IMR-90 (cell line): ENCODE data around the gene ADAMTS6. TPM values are rescaled to one million over a fixed set of nuclear protein-coding genes. Genes with fewer than 3 reads are reported as not detected.

Source experiments
- ATAC-seq: fragments of 200-7000 bp; cut with Tn5 transposase; 2 replicates; pipeline ENCODE4 v1.9.1; 2020; ENCODE audit warnings: low read depth, mild to moderate bottlenecking, moderate library complexity
- BruUV-seq: library from RNA; stranded (reverse); fragments of 400-500 nt; replicated peaks from 2 replicates; lab custom pipeline; 2021; lab: Mats Ljungman, UMichigan
- CTCF ChIA-PET: fragments of 300-600 bp; formaldehyde crosslinking; extraction: SDS; loops from one replicate; lab custom pipeline; 2021; ENCODE audit warnings: antibody characterized with exemption; lab: Yijun Ruan, JAX
- POLR2A ChIA-PET: fragments of 300-600 bp; sonication (Branson Sonifier 250); formaldehyde crosslinking; loops from one replicate; lab custom pipeline; 2022; ENCODE audit warnings: antibody characterized with exemption; ENCODE audit not compliant: unreplicated experiment; lab: Charles Lee
- DNase-seq: peaks from one replicate; pipeline ENCODE4 v3.0.0; 2013
- H2AFZ ChIP-seq: replicated peaks from 2 replicates; pipeline ENCODE3; 2013; ENCODE audit warnings: low read length, mild to moderate bottlenecking; ENCODE audit not compliant: poor library complexity
- H2AK5ac ChIP-seq: 2 replicates; pipeline ENCODE4 v1.6.1; 2013; ENCODE audit warnings: low read depth, low read length, inconsistent platforms
- H2AK9ac ChIP-seq: replicated peaks from 2 replicates; pipeline ENCODE3; 2013; ENCODE audit warnings: mild to moderate bottlenecking, low read depth, low read length, moderate library complexity; ENCODE audit not compliant: poor library complexity
- H2BK120ac ChIP-seq: 2 replicates; pipeline ENCODE4 v1.6.1; 2013; ENCODE audit warnings: low read depth, low read length, inconsistent platforms
- H2BK15ac ChIP-seq: 3 replicates; pipeline ENCODE4 v1.6.1; 2013; ENCODE audit warnings: low read depth, low read length, inconsistent platforms
- H2BK20ac ChIP-seq: 2 replicates; pipeline ENCODE4 v1.6.1; 2013; ENCODE audit warnings: low read depth, mild to moderate bottlenecking, inconsistent platforms, low read length, moderate library complexity
- H2BK5ac ChIP-seq: 2 replicates; pipeline ENCODE4 v1.6.1; 2013; ENCODE audit warnings: mild to moderate bottlenecking, low read depth, low read length, inconsistent platforms; ENCODE audit not compliant: poor library complexity, severe bottlenecking
- H3K14ac ChIP-seq: replicated peaks from 2 replicates; pipeline ENCODE4 v1.6.1; 2013; ENCODE audit warnings: low read depth, low read length, inconsistent platforms
- H3K18ac ChIP-seq: 2 replicates; pipeline ENCODE4 v1.6.1; 2013; ENCODE audit warnings: low read depth, low read length, control low read depth
- H3K23ac ChIP-seq: 2 replicates; pipeline ENCODE4 v1.6.1; 2013; ENCODE audit warnings: low read depth, low read length, inconsistent platforms
- H3K27ac ChIP-seq: 2 replicates; pipeline ENCODE4 v1.5.1; 2013; ENCODE audit warnings: mild to moderate bottlenecking, control low read depth, low read length; ENCODE audit not compliant: insufficient read depth
- H3K27me3 ChIP-seq: 2 replicates; pipeline ENCODE4 v1.6.1; 2013; ENCODE audit warnings: low read length; ENCODE audit not compliant: control insufficient read depth, insufficient read depth
- H3K36me3 ChIP-seq: 2 replicates; pipeline ENCODE4 v1.6.1; 2013; ENCODE audit warnings: low read length, mixed read lengths; ENCODE audit not compliant: control insufficient read depth, insufficient read depth
- H3K4ac ChIP-seq: 2 replicates; pipeline ENCODE4 v1.6.1; 2013; ENCODE audit warnings: low read depth, low read length, inconsistent platforms
- H3K4me1 ChIP-seq: 2 replicates; pipeline ENCODE4 v1.6.1; 2013; ENCODE audit warnings: low read length, mixed read lengths; ENCODE audit not compliant: control insufficient read depth, insufficient read depth
- H3K4me2 ChIP-seq: 2 replicates; pipeline ENCODE4 v1.6.1; 2013; ENCODE audit warnings: low read depth, mild to moderate bottlenecking, control low read depth, low read length, moderate library complexity
- H3K4me3 ChIP-seq: 2 replicates; pipeline ENCODE4 v1.5.1; 2013; ENCODE audit warnings: low read depth, mild to moderate bottlenecking, control low read depth, low read length, moderate library complexity; ENCODE audit not compliant: insufficient read depth
- H3K56ac ChIP-seq: 2 replicates; pipeline ENCODE4 v1.6.1; 2013; ENCODE audit warnings: low read length, inconsistent platforms; ENCODE audit not compliant: insufficient read depth; ENCODE audit errors: extremely low read depth
- H3K79me1 ChIP-seq, 2 experiments: 2 replicates each; pipeline ENCODE4 v1.6.1; 2013; ENCODE audit warnings: low read length in 2 of 2, inconsistent platforms in 1 of 2, low read depth in 1 of 2
- H3K9ac ChIP-seq: 2 replicates; pipeline ENCODE4 v1.6.1; 2013; ENCODE audit warnings: low read depth, low read length, control low read depth
- H3K9me1 ChIP-seq: 2 replicates; pipeline ENCODE4 v1.6.1; 2013; ENCODE audit warnings: low read length, inconsistent platforms; ENCODE audit not compliant: insufficient read depth
- H3K9me3 ChIP-seq: 2 replicates; pipeline ENCODE4 v1.6.1; 2013; ENCODE audit warnings: low read length; ENCODE audit not compliant: control insufficient read depth, insufficient read depth
- H4K20me1 ChIP-seq: 2 replicates; pipeline ENCODE4 v1.6.1; 2013; ENCODE audit warnings: low read length, inconsistent platforms; ENCODE audit not compliant: insufficient read depth
- H4K5ac ChIP-seq: 2 replicates; pipeline ENCODE4 v1.6.1; 2013; ENCODE audit warnings: mild to moderate bottlenecking, low read depth, low read length, control low read depth
- H4K8ac ChIP-seq, 2 experiments: 2 replicates each; pipeline ENCODE4 v1.6.1; 2013; ENCODE audit warnings: low read depth in 2 of 2, low read length in 2 of 2, control low read depth in 1 of 2, inconsistent platforms in 1 of 2
- H4K91ac ChIP-seq: 2 replicates; pipeline ENCODE4 v1.6.1; 2013; ENCODE audit warnings: low read depth, low read length, inconsistent platforms; ENCODE audit not compliant: insufficient read depth
- BHLHE40 ChIP-seq: fragments of 150-350 bp; IDR thresholded peaks from 2 replicates; pipeline ENCODE4 v1.6.1; 2016; ENCODE audit warnings: mild to moderate bottlenecking, low read depth, low read length
- CEBPB ChIP-seq: IDR thresholded peaks from 2 replicates; pipeline ENCODE4 v1.6.1; 2012; ENCODE audit warnings: low read depth, low read length, improper control_type of control experiment
- CHD1 ChIP-seq: IDR thresholded peaks from 2 replicates; pipeline ENCODE4 v1.6.1; 2012; ENCODE audit warnings: low read depth, low read length, improper control_type of control experiment
- ELK1 ChIP-seq: fragments of 150-350 bp; IDR thresholded peaks from 2 replicates; pipeline ENCODE4 v1.6.1; 2016; ENCODE audit warnings: low read depth, mild to moderate bottlenecking, low read length, moderate library complexity, borderline replicate concordance
- FOS ChIP-seq: fragments of 150-350 bp; IDR thresholded peaks from 2 replicates; pipeline ENCODE4 v1.6.1; 2016; ENCODE audit warnings: low read depth, low read length
- MAFK ChIP-seq: IDR thresholded peaks from 2 replicates; pipeline ENCODE4 v1.6.1; 2012; ENCODE audit warnings: low read depth, low read length, improper control_type of control experiment
- MAZ ChIP-seq: IDR thresholded peaks from 2 replicates; pipeline ENCODE4 v1.6.1; 2012; ENCODE audit warnings: low read depth, mild to moderate bottlenecking, low read length, improper control_type of control experiment, moderate library complexity, borderline replicate concordance
- POLR2A ChIP-seq: IDR thresholded peaks from 2 replicates; pipeline ENCODE4 v1.6.1; 2012; ENCODE audit warnings: mild to moderate bottlenecking, low read depth, low read length
- RAD21 ChIP-seq: IDR thresholded peaks from 2 replicates; pipeline ENCODE4 v1.6.1; 2012; ENCODE audit warnings: low read length, improper control_type of control experiment
- RFX5 ChIP-seq: IDR thresholded peaks from 2 replicates; pipeline ENCODE4 v1.8.0; 2012; ENCODE audit warnings: low read depth, mild to moderate bottlenecking, low read length, moderate library complexity
- SMC3 ChIP-seq: fragments of 150-350 bp; IDR thresholded peaks from 2 replicates; pipeline ENCODE4 v1.6.1; 2016; ENCODE audit warnings: low read depth, mild to moderate bottlenecking, antibody characterized with exemption, low read length, moderate library complexity
- WGBS, 2 experiments: methylation state at CpG; one replicate each; pipeline versions ENCODE4 v1.1.5 to v1.1.7; 2013; ENCODE audit warnings: missing lambda C conversion rate in 2 of 2; ENCODE audit not compliant: insufficient read length in 1 of 2; ENCODE audit errors: extremely low coverage in 2 of 2; 5-methylcytosine and 5-hydroxymethylcytosine counted together
- dilution Hi-C: fragments of 300-500 bp; cut with HindIII; formaldehyde crosslinking; loops from one replicate; pipeline ENCODE4 v1.14.3; 2018; ENCODE audit warnings: low sequenced_read_pairs; ENCODE audit not compliant: unreplicated experiment
- in situ Hi-C: fragments of 300-500 bp; cut with MboI; formaldehyde crosslinking; loops from 3 replicates; pipeline ENCODE4 v1.14.3; 2019; ENCODE audit warnings: low sequenced_read_pairs, inconsistent platforms, mixed read lengths
- intact Hi-C: fragments of 100-400 bp; cut with micrococcal nuclease; formaldehyde crosslinking; loops from 2 replicates; pipeline ENCODE4 v1.10.0; 2022
- polyA plus RNA-seq, 3 experiments: library from polyadenylated mRNA; depleted of rRNA; stranded (reverse); fragments of >200 nt; gene quantifications; 2 replicates each; pipeline ENCODE4 v1.2.3, GENCODE V29; 2012; ENCODE audit warnings: low replicate concordance in 1 of 3
- total RNA-seq: library from RNA; depleted of rRNA; stranded (reverse); fragments of >200 nt; gene quantifications from 2 replicates; pipeline ENCODE4 v1.2.3, GENCODE V29; 2012
- TF ChIP-seq, protein P1 (sequence below): conservative IDR thresholded peaks from 2 replicates; pipeline ENCODE4 v1.5.1; 2012; ENCODE audit warnings: mild to moderate bottlenecking, low read depth, low read length, improper control_type of control experiment

ADAMTS6 gene
- total and polyA plus RNA-seq, 2 of the 4 experiments (the other 2 are of a cell fraction) = 23.9 to 173 TPM

DNA sequence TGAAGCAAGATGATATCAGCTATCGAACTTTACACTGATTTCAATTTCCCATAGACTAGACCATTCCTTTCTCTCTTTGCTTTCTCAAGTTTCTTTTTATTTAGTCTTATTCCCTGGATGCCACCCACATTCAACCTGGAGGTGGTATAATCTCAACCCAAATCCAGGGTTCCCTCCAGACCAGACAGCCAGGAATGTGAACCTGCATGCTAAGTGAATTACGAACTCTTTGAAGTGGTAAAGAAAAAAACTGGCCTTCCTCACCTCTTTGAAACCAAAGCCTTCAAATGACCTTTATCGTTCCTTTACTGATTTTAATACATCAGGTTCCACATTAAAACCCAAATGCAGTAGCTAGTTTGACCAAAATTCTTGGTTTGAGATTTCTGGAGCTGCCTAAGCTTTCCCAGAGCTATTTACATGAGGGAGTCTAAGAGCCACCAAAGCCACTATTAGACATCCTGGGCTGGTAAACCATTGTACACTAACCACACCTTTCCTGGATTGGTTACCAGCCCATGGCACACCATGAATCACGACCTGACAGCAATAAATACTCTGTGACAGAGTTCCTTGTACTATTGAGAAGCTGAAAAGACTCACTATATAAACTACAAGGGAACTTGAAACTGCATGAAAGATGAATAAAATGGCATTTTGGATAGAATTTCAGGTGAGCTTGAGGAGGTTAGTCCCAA is 323.7 kb downstream of the ADAMTS6 start (continued):
- TF ChIP-seq, protein P1, sequence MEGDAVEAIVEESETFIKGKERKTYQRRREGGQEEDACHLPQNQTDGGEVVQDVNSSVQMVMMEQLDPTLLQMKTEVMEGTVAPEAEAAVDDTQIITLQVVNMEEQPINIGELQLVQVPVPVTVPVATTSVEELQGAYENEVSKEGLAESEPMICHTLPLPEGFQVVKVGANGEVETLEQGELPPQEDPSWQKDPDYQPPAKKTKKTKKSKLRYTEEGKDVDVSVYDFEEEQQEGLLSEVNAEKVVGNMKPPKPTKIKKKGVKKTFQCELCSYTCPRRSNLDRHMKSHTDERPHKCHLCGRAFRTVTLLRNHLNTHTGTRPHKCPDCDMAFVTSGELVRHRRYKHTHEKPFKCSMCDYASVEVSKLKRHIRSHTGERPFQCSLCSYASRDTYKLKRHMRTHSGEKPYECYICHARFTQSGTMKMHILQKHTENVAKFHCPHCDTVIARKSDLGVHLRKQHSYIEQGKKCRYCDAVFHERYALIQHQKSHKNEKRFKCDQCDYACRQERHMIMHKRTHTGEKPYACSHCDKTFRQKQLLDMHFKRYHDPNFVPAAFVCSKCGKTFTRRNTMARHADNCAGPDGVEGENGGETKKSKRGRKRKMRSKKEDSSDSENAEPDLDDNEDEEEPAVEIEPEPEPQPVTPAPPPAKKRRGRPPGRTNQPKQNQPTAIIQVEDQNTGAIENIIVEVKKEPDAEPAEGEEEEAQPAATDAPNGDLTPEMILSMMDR = no peak

- Histone ChIP-seq H3K9me3 (no peaks in the 10 kb centered on the region), H3K9ac (no peak overlapping the region), H3K9me1 (peaks cover 4% of the 10 kb centered on the region), H2AFZ (no peak overlapping the region), H2BK5ac (no peak overlapping the region), H4K20me1 (no peaks in the 10 kb centered on the region), H3K79me1 (peaks cover 11 to 14% of the 10 kb centered on the region in 2 experiments), H2BK20ac (no peak overlapping the region), H4K5ac (no peak overlapping the region), H3K23ac (no peak overlapping the region), H3K56ac (no peak overlapping the region), H3K4ac (no peak overlapping the region), H3K4me1 (peaks cover 2% of the 10 kb centered on the region), H4K91ac (no peak overlapping the region), H3K36me3 (no peaks in the 10 kb centered on the region; the same call in 1 of the 2 replicates), H2BK120ac (no peak overlapping the region), H2AK9ac (no peak overlapping the region), H3K27me3 (no peaks in the 10 kb centered on the region), H2BK15ac (no peak overlapping the region), H3K18ac (no peak overlapping the region), H3K14ac (no peak overlapping the region), H4K8ac (no peak overlapping the region), H3K4me3 (no peak overlapping the region), H2AK5ac (no peak overlapping the region), H3K4me2 (no peak overlapping the region), H3K27ac (no peak overlapping the region)
- DNase-seq (no peak), ATAC-seq (no peak)
- POLR2A ChIA-PET = no interaction called here
- intact Hi-C loops (no loop called here), dilution Hi-C loops (no loop called here), in situ Hi-C loops (no loop called here)
- CTCF ChIA-PET = interaction anchor here (0.5 kb wide), 1 partner anchor 159 kb away, joined by 3 read pairs; no protein-coding TSS in a partner anchor
- no TSS peak for BruUV-seq
- WGBS, 2 experiments = no CpG with 5 or more reads among the region's 2 CpGs
- TF ChIP-seq BHLHE40 (no peak), RFX5 (no peak), MAZ (no peak), RAD21 (no peak), CHD1 (no peak), MAFK (no peak), ELK1 (no peak), POLR2A (no peak), FOS (no peak), SMC3 (no peak), CEBPB (no peak)
- TF ChIP-seq, protein P1 = no peak
Observed at GRCh38 chr5:65156933-65157332, 324.8 kb downstream of the ADAMTS6 start.
